PC-9 (cell line): ENCODE data around the gene IKBKG.
"Not testable (repeated sequence)": the region's sequence is repeated elsewhere in the genome, so short reads cannot be mapped to it uniquely, and the experiment has no call there.

Experiments used
- EZH2 ChIP-seq: fragments of 200-600 bp; sonication (generic); IDR thresholded peaks from 2 replicates; pipeline ENCODE4 v1.8.0; 2017; ENCODE audit warnings: antibody characterized with exemption, low read depth
- TF ChIP-seq, protein P1 (sequence below): fragments of 200-600 bp; sonication (generic); conservative IDR thresholded peaks from 2 replicates; pipeline ENCODE4 v1.6.1; 2017; ENCODE audit warnings: mixed run types, antibody characterized with exemption, mild to moderate bottlenecking, moderate library complexity

GRCh38 chrX:154562295-154562694, 14.9 kb downstream of the IKBKG start:
- TF ChIP-seq EZH2, result not testable (repeated sequence)
- TF ChIP-seq, protein P1, sequence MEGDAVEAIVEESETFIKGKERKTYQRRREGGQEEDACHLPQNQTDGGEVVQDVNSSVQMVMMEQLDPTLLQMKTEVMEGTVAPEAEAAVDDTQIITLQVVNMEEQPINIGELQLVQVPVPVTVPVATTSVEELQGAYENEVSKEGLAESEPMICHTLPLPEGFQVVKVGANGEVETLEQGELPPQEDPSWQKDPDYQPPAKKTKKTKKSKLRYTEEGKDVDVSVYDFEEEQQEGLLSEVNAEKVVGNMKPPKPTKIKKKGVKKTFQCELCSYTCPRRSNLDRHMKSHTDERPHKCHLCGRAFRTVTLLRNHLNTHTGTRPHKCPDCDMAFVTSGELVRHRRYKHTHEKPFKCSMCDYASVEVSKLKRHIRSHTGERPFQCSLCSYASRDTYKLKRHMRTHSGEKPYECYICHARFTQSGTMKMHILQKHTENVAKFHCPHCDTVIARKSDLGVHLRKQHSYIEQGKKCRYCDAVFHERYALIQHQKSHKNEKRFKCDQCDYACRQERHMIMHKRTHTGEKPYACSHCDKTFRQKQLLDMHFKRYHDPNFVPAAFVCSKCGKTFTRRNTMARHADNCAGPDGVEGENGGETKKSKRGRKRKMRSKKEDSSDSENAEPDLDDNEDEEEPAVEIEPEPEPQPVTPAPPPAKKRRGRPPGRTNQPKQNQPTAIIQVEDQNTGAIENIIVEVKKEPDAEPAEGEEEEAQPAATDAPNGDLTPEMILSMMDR, result not testable (repeated sequence)
